OCI-LY7 (cell line): ENCODE measurements around the gene VWDE. TPM values are rescaled to one million over a fixed set of nuclear protein-coding genes. Genes with fewer than 3 reads are reported as not detected.

Experiments
- BruUV-seq: library from RNA; stranded (reverse); fragments of 400-500 nt; replicated peaks from 2 replicates; lab custom pipeline; 2021; lab: Mats Ljungman, UMichigan
- CTCF ChIA-PET: fragments of 300-600 bp; sonication (Branson Sonifier 250); formaldehyde crosslinking; loops from one replicate; lab custom pipeline; 2022; ENCODE audit warnings: antibody characterized with exemption; ENCODE audit not compliant: unreplicated experiment; lab: Charles Lee
- POLR2A ChIA-PET: fragments of 300-600 bp; sonication (Branson Sonifier 250); formaldehyde crosslinking; loops from one replicate; lab custom pipeline; 2022; ENCODE audit warnings: antibody characterized with exemption; lab: Charles Lee
- DNase-seq: peaks from one replicate; pipeline ENCODE4 v3.0.0-alpha.2; 2015; ENCODE audit warnings: low spot score
- H2AFZ ChIP-seq: fragments of 200-600 bp; sonication (generic), shearing (Covaris generic); 2 replicates; pipeline ENCODE4 v1.6.1; 2014; ENCODE audit warnings: mild to moderate bottlenecking, antibody characterized with exemption, low read length, moderate library complexity
- H3K27ac ChIP-seq: fragments of 200-600 bp; sonication (generic); 2 replicates; pipeline ENCODE4 v1.5.1; 2014; ENCODE audit warnings: mixed run types, low read depth, mild to moderate bottlenecking, moderate library complexity, low read length, inconsistent platforms; ENCODE audit not compliant: poor library complexity, severe bottlenecking
- H3K36me3 ChIP-seq: fragments of 200-600 bp; sonication (generic); 2 replicates; pipeline ENCODE4 v1.6.1; 2014; ENCODE audit warnings: mild to moderate bottlenecking, antibody characterized with exemption, low read length, moderate library complexity, mixed read lengths; ENCODE audit not compliant: insufficient read depth
- H3K4me1 ChIP-seq: fragments of 200-600 bp; sonication (generic); 2 replicates; pipeline ENCODE4 v1.5.1; 2014; ENCODE audit warnings: mild to moderate bottlenecking, low read length; ENCODE audit not compliant: insufficient read depth, poor library complexity, severe bottlenecking
- H3K4me2 ChIP-seq: fragments of 200-600 bp; sonication (generic); 2 replicates; pipeline ENCODE4 v1.6.1; 2014; ENCODE audit warnings: mild to moderate bottlenecking, low read length
- H3K4me3 ChIP-seq: fragments of 200-600 bp; sonication (generic); 2 replicates; pipeline ENCODE4 v1.5.1; 2014; ENCODE audit warnings: mild to moderate bottlenecking, low read depth, low read length; ENCODE audit not compliant: poor library complexity, severe bottlenecking
- H3K79me2 ChIP-seq: fragments of 200-600 bp; sonication (generic); 2 replicates; pipeline ENCODE4 v1.6.1; 2016; ENCODE audit warnings: low read depth, mild to moderate bottlenecking, low read length, moderate library complexity, mixed read lengths; ENCODE audit not compliant: insufficient read depth
- H3K9me2 ChIP-seq: fragments of 200-600 bp; sonication (generic); 2 replicates; pipeline ENCODE4 v1.6.1; 2016; ENCODE audit warnings: mild to moderate bottlenecking, low read length, mixed read lengths; ENCODE audit not compliant: insufficient read depth
- H3K9me3 ChIP-seq: fragments of 200-600 bp; sonication (generic); 2 replicates; pipeline ENCODE4 v1.6.1; 2014; ENCODE audit warnings: mild to moderate bottlenecking, mixed run types, low read length, mixed read lengths
- H4K20me1 ChIP-seq: fragments of 200-600 bp; sonication (generic); 2 replicates; pipeline ENCODE4 v1.6.1; 2014; ENCODE audit warnings: mild to moderate bottlenecking, antibody characterized with exemption, low read length, moderate library complexity, mixed read lengths; ENCODE audit not compliant: insufficient read depth
- CTCF ChIP-seq: fragments of 200-600 bp; sonication (generic); conservative IDR thresholded peaks from 2 replicates; pipeline ENCODE4 v1.5.1; 2014; ENCODE audit warnings: mild to moderate bottlenecking, antibody characterized with exemption, low read length, moderate library complexity, mixed read lengths
- EZH2phosphoT487 ChIP-seq: fragments of 200-600 bp; sonication (generic); IDR thresholded peaks from 2 replicates; pipeline ENCODE4 v1.6.1; 2018; ENCODE audit warnings: low read depth, borderline replicate concordance, mild to moderate bottlenecking, mixed run types, antibody characterized with exemption, low read length, moderate library complexity, mixed read lengths
- intact Hi-C: fragments of 100-400 bp; cut with micrococcal nuclease; formaldehyde crosslinking; loops from one replicate; pipeline ENCODE4 v1.10.0; 2022; ENCODE audit not compliant: unreplicated experiment
- total RNA-seq, 2 experiments: library from RNA; depleted of rRNA in 1 of 2; stranded (reverse); fragments of >200 nt in 1 of 2; shearing (Covaris generic) in 1 of 2; gene quantifications; 2 replicates each; pipeline ENCODE4 v1.2.3, GENCODE V29; 2014 to 2022

VWDE gene
- total RNA-seq, 2 experiments from 2014 or later: not detected

DNA sequence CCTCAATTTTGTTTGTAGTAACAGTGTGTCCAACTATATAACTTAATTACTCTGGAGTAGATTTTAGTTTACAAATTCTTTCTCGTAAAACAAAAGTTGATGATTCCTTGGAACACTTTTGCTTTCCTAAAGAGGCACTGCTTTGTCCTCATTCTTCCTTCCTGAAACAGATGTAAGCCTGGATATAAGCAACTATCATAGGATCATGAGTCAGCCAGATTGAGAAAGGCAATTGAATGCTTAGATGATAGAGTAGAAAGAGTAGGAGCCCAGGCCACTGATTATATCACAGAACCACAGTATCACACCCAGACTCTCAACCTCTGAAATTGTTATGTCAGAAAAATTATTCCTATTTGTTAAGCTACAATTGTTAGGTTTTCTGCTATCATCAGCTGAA lies 122.6 kb downstream of the VWDE start:
- Histone ChIP-seq H4K20me1 (no peaks in the 10 kb centered on the region), H3K9me2 (no peaks in the 10 kb centered on the region), H3K36me3 (no peaks in the 10 kb centered on the region), H3K4me1 (no peaks in the 10 kb centered on the region), H2AFZ (no peak overlapping the region), H3K9me3 (no peaks in the 10 kb centered on the region), H3K4me3 (no peak overlapping the region), H3K4me2 (no peak overlapping the region), H3K79me2 (no peaks in the 10 kb centered on the region), H3K27ac (no peak overlapping the region)
- no peak for DNase-seq
- CTCF ChIA-PET: no interaction called here
- POLR2A ChIA-PET: no interaction called here
- TF ChIP-seq CTCF (no peak), EZH2phosphoT487 (no peak)
- BruUV-seq: no TSS peak
- intact Hi-C loops: no loop called here

Other genes with a start within 250 kb of the VWDE start
- gene TMEM106B, start 192.6 kb downstream of the VWDE start, total RNA-seq (2014; rRNA removed; shearing (Covaris generic)): 2.9 and 5.6 TPM in 2 replicates
- gene TMEM106B, start 192.6 kb downstream of the VWDE start, total RNA-seq (2022): 9.6 and 12.2 TPM in 2 replicates
- gene SCIN, start 166.9 kb upstream of the VWDE start, total RNA-seq (2014; rRNA removed; shearing (Covaris generic)): not detected in 2 replicates
- gene SCIN, start 166.9 kb upstream of the VWDE start, total RNA-seq (2022): not detected in 2 replicates